WTC11 (cell line): Measurements from ENCODE around the gene FGD6. TPM values are rescaled to one million over a fixed set of nuclear protein-coding genes. Genes with fewer than 3 reads are reported as not detected.

Experiments used
- ATAC-seq: fragments of 200-7000 bp; cut with Tn5 transposase; 2 replicates; pipeline ENCODE4 v1.10.0; 2021; ENCODE audit warnings: mild to moderate bottlenecking, moderate library complexity
- CTCF ChIA-PET: fragments of 300-600 bp; sonication (Branson Sonifier 250); formaldehyde crosslinking; loops from one replicate; lab custom pipeline; 2021; ENCODE audit warnings: antibody characterized with exemption; lab: Charles Lee
- POLR2A ChIA-PET: fragments of 350-600 bp; sonication (Branson Sonifier 250); formaldehyde crosslinking; loops from one replicate; lab custom pipeline; 2021; ENCODE audit warnings: antibody characterized with exemption; lab: Charles Lee
- DNase-seq: peaks from one replicate; pipeline ENCODE4 v3.0.0; 2021; ENCODE audit warnings: low spot score
- H3K27ac Mint-ChIP-seq: 2 replicates; pipeline ENCODE4 v1.8.0; 2021; ENCODE audit warnings: mixed read lengths
- H3K27me3 Mint-ChIP-seq: 2 replicates; pipeline ENCODE4 v1.8.0; 2021; ENCODE audit warnings: low read depth, mild to moderate bottlenecking, moderate library complexity, mixed read lengths
- H3K36me3 Mint-ChIP-seq: 2 replicates; pipeline ENCODE4 v1.8.0; 2021; ENCODE audit warnings: mixed read lengths
- H3K4me1 Mint-ChIP-seq: 2 replicates; pipeline ENCODE4 v1.8.0; 2022; ENCODE audit warnings: mixed read lengths
- H3K4me3 Mint-ChIP-seq: 2 replicates; pipeline ENCODE4 v1.8.0; 2021; ENCODE audit warnings: mild to moderate bottlenecking, moderate library complexity, mixed read lengths
- H3K9me3 Mint-ChIP-seq: 2 replicates; pipeline ENCODE4 v1.8.0; 2021; ENCODE audit warnings: mixed read lengths
- AR ChIP-seq: fragments of 250-450 bp; sonication (Bioruptor Pico); IDR thresholded peaks from 2 replicates; pipeline ENCODE4 v1.9.0; 2021; ENCODE audit warnings: mild to moderate bottlenecking
- ATF2 ChIP-seq: sonication (generic); formaldehyde crosslinking; IDR thresholded peaks from 2 replicates; pipeline ENCODE4 v1.8.1; 2022; ENCODE audit warnings: low read depth, missing genetic modification reagents, borderline replicate concordance
- ATF6 ChIP-seq: sonication (generic); formaldehyde crosslinking; IDR thresholded peaks from 2 replicates; pipeline ENCODE4 v1.8.1; 2023; ENCODE audit warnings: mild to moderate bottlenecking, missing genetic modification reagents
- ETV6 ChIP-seq: sonication (generic); formaldehyde crosslinking; IDR thresholded peaks from 2 replicates; pipeline ENCODE4 v1.8.1; 2022; ENCODE audit warnings: mild to moderate bottlenecking, missing genetic modification reagents
- FOXP4 ChIP-seq: sonication (generic); formaldehyde crosslinking; IDR thresholded peaks from 2 replicates; pipeline ENCODE4 v1.8.0; 2022; ENCODE audit warnings: mild to moderate bottlenecking, missing genetic modification reagents
- GABPB1 ChIP-seq: sonication (generic); formaldehyde crosslinking; IDR thresholded peaks from 2 replicates; pipeline ENCODE4 v1.8.1; 2023; ENCODE audit warnings: mild to moderate bottlenecking, missing genetic modification reagents
- MYBL2 ChIP-seq: sonication (generic); formaldehyde crosslinking; IDR thresholded peaks from 2 replicates; pipeline ENCODE4 v1.8.1; 2023; ENCODE audit warnings: mild to moderate bottlenecking, moderate library complexity, missing genetic modification reagents
- PRDM15 ChIP-seq: sonication (generic); formaldehyde crosslinking; IDR thresholded peaks from 2 replicates; pipeline ENCODE4 v1.8.0; 2022; ENCODE audit warnings: missing genetic modification reagents
- RELA ChIP-seq: sonication (generic); formaldehyde crosslinking; IDR thresholded peaks from 2 replicates; pipeline ENCODE4 v1.8.1; 2022; ENCODE audit warnings: missing genetic modification reagents, mild to moderate bottlenecking, borderline replicate concordance
- SOX15 ChIP-seq: fragments of 250-450 bp; sonication (Bioruptor Pico); IDR thresholded peaks from 2 replicates; pipeline ENCODE4 v1.9.0; 2021; ENCODE audit warnings: mild to moderate bottlenecking
- SP1 ChIP-seq: sonication (generic); formaldehyde crosslinking; conservative IDR thresholded peaks from 2 replicates; pipeline ENCODE4 v1.8.1; 2022; ENCODE audit warnings: missing genetic modification reagents
- ZNF232 ChIP-seq: sonication (generic); formaldehyde crosslinking; IDR thresholded peaks from 2 replicates; pipeline ENCODE4 v1.8.0; 2022; ENCODE audit warnings: mild to moderate bottlenecking, missing genetic modification reagents
- total RNA-seq: library from RNA; stranded (reverse); gene quantifications from 3 replicates; pipeline ENCODE4 v1.2.3, GENCODE V29; 2021

The FGD6 gene
- total RNA-seq, 1 experiment from 2014 or later = 28.2 TPM

GRCh38 chr12:95184121-95184520 is 33.1 kb downstream of the FGD6 start:
- peaks cover 4% of the 10 kb centered on the region; the same call in 1 of the 2 replicates for H3K36me3 Mint-ChIP-seq
- no peak overlapping the region for H3K27ac Mint-ChIP-seq
- H3K4me1 Mint-ChIP-seq = peaks cover 23% of the 10 kb centered on the region
- CTCF ChIA-PET = no interaction called here
- POLR2A ChIA-PET = no interaction called here
- DNase-seq = no peak
- ATAC-seq = no peak
- no peak overlapping the region for H3K4me3 Mint-ChIP-seq
- no peaks in the 10 kb centered on the region for H3K9me3 Mint-ChIP-seq
- TF ChIP-seq ATF6 (CRISPR knock-in tag) = no peak
- no peak for TF ChIP-seq ZNF232
- no peak for TF ChIP-seq PRDM15 (CRISPR knock-in tag)
- no peak for TF ChIP-seq SP1 (CRISPR knock-in tag)
- no peak for TF ChIP-seq SOX15 (CRISPR knock-in tag)
- no peak for TF ChIP-seq RELA
- TF ChIP-seq AR (CRISPR knock-in tag) = no peak
- TF ChIP-seq FOXP4 (CRISPR knock-in tag) = no peak
- TF ChIP-seq ATF2 (CRISPR knock-in tag) = no peak
- TF ChIP-seq ETV6 = no peak
- TF ChIP-seq GABPB1 = no peak
- no peaks in the 10 kb centered on the region for H3K27me3 Mint-ChIP-seq

GRCh38 chr12:95182868-95183415 is 34.3 kb downstream of the FGD6 start:
- Mint-ChIP-seq H3K4me1 (peaks cover 14% of the 10 kb centered on the region), H3K36me3 (peaks cover 4% of the 10 kb centered on the region; the same call in 1 of the 2 replicates), H3K4me3 (no peak overlapping the region), H3K9me3 (no peaks in the 10 kb centered on the region), H3K27me3 (no peaks in the 10 kb centered on the region), H3K27ac (peak overlapping the region; percentile 70)
- ATAC-seq (peak; percentile 69), DNase-seq (no peak)
- ChIA-PET CTCF (no interaction called here), POLR2A (no interaction called here)
- no peak for TF ChIP-seq RELA
- TF ChIP-seq MYBL2 (CRISPR knock-in tag) = 0 out of 2 replicates have a peak, but pooled peaks have one; percentile 28
